Effector CD4-positive, alpha-beta T cell (primary cell): Measurements from ENCODE around the gene CHST12.
A peak's percentile ranks its signal among the peaks of the same experiment; 100 is the strongest.
"Not testable (repeated sequence)": the region's sequence is repeated elsewhere in the genome, so short reads cannot be mapped to it uniquely, and the experiment has no call there.

Experiments used
- DNase-seq: peaks from one replicate; pipeline ENCODE4 v3.0.0-alpha.2; 2020

Gene CHST12

DNA sequence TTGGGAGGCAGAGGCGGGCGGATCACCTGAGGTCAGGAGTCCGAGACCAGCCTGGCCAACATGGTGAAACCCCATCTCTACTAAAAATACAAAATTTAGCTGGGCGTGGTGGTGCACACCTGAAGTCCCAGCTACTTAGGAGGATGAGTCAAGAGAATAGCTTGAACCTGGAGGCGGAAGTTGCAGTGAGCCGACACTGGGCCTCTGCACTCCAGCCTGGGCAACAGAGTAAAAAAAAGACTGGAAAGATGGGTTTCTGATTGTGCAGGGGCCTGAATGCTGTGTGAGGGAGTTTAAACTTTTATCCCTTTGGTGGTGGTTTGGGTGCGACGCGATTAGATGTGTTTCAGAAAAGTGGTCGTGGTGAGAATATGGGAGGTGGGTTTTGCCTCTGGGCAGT lies 1.8 kb downstream of the CHST12 start:
- DNase-seq: no peak

DNA sequence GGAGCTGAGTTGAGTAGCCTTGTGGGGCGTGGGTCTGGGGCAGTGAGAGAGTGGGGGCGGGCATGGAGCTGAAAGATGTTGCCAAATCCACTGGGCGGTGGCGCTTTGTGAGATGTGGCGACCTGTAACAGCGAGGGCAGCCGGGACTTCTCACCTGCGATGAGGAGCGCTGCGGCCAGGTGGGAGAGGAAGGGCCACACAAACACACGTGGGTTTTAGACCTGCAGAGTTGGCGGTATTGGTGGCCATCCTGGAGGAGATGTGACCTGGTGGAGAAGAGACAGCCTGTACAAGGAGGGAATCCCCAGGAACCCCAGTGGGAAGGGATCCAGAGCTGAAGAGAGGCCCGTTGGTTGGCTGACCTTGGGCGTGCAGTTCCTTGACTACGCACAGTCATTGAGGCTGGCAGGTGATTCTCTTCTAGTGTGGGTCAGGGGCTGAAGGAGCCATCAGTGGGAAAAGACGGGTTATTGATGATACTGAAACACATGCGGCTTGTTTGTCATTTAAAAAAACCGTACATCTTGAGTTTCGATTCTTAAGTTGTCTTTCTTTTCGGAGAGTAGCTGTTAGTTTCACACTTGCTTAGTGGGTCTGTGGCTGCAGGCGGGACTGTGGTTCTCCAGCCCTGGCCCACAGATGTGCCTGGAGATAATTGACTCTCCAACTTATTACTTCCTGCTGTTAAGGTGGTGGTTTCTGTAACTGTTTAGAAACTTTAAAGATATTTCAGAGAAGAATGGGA lies 2.4 kb downstream of the CHST12 start:
- DNase-seq: peak; percentile 20

DNA sequence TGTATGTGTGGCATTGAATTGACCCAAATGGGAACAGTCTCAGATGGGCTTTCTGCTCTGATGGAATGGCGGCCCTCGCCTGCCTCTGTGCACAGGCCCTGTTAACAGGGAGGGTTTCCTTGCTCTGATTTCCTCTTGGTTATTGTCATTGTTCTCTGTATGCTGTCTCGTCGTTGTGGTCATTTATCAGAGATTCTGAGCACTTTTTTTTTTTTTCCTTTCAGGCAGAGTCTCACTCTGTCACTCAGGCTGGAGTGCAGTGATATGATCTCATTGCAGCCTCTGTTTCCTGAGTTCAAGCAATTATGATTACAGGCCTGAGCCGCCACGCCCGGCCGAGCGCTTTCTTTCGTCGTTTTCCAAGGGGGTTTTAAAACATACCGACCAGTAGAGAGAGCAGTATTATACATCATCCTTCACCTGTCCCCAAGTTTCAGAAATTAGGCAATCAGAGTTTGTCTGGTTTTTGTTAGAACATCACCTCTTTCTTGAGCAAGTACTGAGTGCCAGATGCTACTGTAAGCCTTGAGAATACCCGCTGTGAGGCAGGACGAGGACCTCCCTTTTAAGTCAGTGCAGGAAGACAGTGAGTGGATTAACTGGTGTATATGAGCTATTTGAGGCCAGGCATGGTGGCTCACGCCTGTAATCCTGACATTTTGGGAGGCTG lies 6.5 kb downstream of the CHST12 start:
- no peak for DNase-seq

DNA sequence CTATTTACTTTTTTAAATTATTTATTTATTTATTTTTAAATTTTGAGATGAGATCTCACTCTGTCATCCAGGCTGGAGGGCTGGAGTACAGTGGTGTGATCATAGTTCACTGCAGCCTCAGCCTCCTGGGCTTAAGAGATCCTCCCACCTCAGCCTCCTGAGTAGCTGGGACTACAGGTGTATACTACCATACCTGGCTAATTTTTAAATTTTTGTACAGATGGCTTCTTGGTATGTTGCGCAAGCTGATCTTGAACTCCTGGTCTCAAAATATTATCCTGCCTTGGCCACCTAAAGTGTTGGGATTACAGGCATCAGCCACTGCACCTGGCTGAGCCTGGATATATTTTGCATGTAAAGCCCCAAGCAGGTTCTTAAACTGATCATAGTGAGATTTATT lies 7.6 kb downstream of the CHST12 start:
- DNase-seq: no peak

DNA sequence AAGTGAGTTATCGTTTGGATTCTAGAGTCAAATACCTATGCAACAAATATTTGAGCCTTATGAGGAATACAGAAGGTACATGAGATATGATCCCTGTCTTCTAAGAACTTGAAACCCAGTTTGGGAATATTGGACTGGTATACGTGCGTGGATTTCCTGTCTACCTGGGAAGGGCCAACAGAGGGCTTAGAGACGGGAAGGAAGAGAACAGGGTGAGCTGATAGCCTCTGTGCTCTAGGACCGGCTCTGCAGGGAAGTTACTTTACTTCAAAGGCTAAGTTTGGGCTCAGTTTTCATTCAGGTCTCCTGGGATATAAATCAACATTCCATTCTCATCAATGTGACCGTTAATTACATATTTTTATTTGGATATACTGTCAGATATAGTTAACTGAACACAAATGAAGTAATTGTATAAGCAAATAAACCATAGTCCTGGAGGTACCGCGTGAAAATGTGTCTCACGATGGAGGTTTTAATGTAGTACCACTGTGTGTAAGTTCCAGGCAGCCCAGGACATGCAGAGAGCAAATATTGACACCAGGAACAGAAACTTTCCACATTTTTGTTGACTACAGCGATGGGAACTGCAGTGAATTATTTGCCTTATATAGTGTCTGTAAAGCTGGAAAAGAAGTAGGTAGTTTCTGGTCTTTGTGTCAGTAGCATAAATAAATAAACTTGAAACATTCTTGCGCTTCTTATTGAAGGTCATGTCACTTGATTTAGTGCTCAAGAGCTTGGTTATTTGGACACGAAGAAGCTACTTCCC lies 8.6 kb downstream of the CHST12 start:
- DNase-seq: no peak

DNA sequence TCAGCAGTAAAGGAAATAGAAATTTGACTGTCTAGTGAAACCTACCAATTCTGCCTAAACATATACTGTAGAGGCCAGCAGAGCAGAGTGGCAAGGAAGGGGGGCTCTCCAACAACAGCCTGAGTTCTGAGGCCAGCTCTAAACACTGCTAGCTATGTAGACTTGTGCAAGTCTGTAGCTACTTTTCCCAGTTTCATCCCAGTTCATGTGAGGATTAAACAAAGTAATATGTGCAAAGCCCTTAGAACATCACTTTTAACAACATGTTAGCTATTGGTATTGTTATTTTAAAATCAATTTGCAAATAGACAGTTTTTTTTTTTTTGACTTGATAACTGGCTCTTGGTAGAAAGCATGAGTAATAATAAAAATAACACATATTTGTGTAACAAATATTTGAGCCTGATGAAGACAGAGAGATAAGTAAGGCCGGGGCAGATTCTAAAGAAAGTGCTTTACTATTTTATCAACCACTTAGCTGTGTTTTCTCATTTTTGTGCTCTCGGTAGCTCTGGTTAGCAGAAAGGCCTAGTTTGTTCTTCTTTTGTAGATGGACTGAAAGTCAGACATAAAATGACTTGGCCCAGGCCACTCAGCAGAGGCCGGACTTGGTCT lies 9.3 kb downstream of the CHST12 start:
- DNase-seq: no peak

DNA sequence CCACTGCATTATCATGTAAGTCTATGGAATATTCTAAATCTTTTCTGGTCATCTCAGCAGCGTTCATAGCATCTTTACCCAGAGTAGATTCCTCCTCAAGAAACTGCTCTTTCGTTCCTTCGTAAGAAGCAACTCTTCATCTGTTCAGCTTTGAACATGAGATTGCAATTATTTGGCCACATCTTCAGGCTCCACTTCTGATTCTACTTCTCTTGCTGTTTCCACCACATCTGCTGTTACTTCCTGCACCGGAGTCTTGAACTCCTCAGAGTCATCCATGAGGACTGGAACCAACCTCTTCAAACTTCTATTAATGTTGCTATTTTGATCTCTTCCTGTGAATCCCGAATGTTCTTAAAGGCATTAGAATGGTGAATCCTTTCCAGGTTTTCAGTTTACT lies 12.7 kb downstream of the CHST12 start:
- no peak for DNase-seq

DNA sequence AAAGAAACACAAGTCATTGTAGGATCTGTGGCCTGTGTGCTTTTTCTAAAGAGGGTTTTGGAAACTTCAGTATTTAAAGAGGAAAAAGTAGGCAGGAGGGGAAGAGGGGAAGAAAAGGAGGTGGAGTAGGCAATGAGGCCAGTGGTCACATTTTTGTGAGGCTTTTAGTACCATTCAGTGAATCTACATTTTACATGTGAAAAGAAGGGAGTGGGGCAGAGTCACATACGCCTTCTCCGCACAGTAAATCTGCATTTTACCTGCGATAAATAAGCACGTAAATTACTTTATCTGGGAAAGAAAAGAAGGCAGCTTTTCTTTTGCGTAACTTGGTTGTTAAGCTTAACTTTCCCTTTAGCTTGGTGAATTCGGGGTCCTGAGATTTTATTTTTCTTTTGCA lies 13.2 kb downstream of the CHST12 start:
- DNase-seq: no peak

DNA sequence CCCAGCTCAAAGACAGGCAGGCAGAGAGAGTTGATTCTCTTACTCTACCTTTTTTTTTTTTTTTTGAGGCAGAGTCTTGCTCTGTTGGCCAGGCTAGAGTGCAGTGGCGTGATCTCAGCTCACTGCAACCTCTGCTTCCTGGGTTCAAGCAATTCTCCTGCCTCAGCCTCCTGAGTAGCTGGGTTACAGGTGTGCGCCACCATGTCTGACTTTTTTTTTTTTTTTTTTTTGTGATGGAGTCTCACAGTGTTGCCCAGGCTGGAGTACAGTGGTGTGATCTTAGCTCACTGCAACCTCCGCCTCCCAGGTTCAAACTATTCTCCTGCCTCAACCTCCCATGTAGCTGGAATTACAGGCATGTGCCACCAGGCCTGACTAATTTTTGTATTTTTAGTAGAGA lies 13.8 kb downstream of the CHST12 start:
- DNase-seq: not testable (repeated sequence)

DNA sequence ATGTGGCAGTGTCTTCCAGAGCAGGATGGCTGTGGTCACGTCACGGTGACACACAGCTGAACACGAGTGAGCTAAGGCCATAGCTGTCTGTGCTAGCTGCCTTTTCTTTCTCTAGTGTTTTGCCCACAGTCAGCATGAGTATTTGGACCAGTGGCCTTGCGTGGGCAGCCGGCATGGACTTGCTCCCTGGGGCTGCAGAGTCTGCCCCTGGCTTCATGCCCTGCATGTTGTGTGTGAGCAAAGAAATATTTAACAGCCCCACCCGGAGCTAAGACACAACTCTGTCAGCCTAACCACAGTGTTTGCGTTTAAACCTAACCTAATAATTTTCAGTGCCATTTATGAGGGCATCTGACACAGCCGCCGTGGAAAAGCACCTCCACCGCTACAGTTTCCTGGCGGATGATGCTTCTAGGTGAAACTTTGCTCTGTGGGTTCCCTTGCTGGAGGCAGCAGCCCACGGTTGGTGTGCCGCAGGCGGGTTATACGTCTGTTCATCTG lies 14.6 kb downstream of the CHST12 start:
- DNase-seq: peak; percentile 38

DNA sequence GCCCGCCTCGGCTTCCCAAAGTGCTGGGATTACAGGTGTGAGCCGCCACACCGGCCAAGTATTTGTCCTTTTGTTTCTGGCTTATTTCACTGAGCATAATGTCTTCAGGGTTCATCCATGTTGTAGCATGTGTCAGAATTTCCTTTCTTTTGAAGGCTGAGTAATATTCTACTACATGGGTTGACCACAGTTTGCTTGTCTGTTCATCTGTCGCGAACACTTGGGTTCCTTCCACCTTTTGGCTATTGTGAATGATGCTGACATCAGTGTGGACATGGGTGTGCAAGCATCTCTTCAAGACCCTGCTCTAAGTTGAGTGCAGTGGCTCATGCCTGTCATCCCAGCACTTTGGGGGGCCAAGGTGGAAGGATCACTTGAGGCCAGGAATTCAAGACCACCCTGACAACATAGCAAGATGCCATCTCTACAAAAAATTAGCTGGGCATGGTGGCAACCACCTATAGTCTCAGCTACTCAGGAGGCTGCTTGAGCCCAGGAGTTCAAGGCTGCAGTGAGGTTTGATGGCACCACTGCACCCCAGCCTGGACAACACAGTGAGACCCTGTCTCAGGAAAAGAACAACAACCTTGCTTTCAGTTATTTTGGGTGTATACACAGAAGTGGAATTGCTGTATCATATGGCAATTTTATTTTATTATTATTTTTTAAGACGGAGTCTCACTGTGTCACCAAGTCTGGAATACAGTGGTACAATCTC lies 17.0 kb downstream of the CHST12 start:
- DNase-seq: no peak

DNA sequence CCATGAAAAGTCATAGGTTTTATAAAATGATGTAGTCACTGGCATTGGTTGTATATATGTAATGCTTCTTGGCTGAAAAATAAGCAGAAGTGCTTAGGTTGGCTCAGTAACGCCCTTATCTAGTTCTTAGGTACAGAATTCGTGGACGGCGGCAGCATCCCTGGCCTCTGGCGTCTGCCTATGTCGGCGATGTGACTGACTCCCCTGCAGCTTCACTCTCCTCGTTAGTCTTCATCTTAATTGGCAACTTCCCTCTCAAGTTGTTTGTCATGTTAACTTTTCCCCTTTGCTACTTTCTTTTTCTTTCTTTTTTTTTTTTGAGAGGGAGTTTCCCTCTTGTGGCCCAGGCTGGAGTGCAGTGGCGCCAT lies 18.5 kb downstream of the CHST12 start:
- DNase-seq: no peak

DNA sequence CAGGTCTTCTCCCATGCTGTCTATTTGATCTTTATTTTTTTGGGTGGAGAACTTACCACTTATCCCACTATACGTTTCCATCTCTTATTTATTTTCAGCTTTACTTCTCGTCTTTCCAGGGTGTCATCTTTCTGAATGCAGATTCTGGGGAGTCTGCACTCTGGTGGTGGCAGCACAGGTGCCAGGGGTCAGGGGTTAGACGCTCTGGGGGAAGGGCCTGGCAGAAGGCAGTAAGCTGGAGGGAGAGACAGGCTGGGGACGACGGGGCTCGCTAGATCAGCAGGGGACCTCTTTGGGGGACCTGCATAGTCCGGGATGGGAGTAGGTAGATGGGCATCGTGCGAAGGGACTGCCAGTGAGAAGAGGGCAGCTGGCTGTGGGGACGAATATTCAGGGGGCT lies 22.3 kb downstream of the CHST12 start:
- DNase-seq: no peak

DNA sequence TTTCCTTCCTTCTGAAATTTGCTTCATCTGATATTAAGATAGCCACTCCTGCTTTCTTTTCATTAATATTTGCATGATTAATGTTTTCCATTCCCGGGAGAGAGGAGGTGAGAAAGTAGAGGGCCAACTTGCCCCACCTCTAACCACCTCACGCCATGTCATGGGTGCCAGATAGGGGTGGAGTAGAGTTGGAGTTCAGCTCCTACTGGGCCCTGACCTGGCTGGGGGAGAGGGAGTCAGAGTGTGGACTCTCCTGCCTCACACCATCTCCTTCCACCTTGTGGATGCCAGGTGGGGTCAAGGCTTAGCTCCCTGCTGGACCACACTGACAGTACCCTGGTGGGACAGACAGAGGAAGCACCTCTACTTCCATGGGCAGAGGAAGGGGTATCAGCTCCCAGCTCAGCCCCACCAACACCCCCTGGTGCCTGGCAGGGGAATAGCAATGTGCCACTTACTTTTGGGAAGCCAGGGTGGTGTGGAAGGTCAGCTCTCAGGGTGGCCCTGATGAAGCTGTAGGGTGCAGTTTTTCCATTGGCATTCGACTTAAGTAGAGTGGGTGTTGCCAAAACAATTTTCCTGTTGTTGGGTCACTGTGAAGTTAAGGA lies 28.0 kb downstream of the CHST12 start:
- peak; percentile 20 for DNase-seq

DNA sequence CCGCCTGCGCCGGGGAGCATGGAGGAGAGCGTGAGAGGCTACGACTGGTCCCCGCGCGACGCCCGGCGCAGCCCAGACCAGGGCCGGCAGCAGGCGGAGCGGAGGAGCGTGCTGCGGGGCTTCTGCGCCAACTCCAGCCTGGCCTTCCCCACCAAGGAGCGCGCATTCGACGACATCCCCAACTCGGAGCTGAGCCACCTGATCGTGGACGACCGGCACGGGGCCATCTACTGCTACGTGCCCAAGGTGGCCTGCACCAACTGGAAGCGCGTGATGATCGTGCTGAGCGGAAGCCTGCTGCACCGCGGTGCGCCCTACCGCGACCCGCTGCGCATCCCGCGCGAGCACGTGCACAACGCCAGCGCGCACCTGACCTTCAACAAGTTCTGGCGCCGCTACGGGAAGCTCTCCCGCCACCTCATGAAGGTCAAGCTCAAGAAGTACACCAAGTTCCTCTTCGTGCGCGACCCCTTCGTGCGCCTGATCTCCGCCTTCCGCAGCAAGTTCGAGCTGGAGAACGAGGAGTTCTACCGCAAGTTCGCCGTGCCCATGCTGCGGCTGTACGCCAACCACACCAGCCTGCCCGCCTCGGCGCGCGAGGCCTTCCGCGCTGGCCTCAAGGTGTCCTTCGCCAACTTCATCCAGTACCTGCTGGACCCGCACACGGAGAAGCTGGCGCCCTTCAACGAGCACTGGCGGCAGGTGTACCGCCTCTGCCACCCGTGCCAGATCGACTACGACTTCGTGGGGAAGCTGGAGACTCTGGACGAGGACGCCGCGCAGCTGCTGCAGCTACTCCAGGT lies 29.7 kb downstream of the CHST12 start:
- no peak for DNase-seq

DNA sequence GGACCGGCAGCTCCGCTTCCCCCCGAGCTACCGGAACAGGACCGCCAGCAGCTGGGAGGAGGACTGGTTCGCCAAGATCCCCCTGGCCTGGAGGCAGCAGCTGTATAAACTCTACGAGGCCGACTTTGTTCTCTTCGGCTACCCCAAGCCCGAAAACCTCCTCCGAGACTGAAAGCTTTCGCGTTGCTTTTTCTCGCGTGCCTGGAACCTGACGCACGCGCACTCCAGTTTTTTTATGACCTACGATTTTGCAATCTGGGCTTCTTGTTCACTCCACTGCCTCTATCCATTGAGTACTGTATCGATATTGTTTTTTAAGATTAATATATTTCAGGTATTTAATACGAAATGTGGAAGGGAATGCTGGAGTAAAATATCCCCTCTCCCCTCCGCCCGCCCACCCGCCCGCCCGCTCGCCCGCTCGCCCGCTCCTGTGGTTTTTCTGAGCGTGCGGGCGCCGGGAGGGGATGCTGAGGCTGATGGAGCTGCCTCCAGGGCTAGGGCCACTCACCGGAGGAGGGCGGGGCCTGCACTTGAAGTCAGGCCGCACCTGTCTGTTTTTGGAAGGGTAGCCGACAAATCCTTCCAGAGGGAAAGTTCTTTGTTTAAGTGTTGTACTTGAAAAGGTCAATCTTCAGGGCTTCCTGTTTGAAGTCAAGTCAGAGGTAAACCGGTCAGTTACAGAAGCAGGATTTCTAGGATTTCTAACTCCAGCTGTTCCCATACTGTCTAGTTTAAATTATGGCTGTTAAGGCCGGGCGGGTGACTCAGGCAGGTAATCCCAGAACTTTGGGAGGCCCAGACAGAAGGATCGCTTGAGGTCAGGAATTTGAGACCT lies 30.5 kb downstream of the CHST12 start:
- no peak for DNase-seq

DNA sequence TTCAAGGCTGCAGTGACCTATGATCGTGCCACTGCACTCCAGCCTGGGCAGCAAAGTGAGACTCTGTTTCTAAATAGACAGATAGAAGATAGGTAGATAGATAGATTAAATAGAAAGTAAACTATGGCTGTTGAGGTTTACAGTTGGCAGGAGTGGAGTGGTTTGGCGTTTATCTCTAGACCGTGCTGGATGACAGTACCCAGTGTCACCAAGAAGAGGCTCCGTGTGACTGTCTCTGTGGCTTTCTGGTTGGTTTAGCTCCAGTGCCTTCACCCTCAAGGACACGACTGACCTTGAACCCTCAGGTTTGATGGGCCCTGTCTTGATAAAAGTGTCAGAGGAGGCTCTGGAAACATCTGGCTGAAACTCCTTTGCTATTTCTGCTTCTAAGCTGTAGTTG lies 31.7 kb downstream of the CHST12 start:
- DNase-seq: no peak

DNA sequence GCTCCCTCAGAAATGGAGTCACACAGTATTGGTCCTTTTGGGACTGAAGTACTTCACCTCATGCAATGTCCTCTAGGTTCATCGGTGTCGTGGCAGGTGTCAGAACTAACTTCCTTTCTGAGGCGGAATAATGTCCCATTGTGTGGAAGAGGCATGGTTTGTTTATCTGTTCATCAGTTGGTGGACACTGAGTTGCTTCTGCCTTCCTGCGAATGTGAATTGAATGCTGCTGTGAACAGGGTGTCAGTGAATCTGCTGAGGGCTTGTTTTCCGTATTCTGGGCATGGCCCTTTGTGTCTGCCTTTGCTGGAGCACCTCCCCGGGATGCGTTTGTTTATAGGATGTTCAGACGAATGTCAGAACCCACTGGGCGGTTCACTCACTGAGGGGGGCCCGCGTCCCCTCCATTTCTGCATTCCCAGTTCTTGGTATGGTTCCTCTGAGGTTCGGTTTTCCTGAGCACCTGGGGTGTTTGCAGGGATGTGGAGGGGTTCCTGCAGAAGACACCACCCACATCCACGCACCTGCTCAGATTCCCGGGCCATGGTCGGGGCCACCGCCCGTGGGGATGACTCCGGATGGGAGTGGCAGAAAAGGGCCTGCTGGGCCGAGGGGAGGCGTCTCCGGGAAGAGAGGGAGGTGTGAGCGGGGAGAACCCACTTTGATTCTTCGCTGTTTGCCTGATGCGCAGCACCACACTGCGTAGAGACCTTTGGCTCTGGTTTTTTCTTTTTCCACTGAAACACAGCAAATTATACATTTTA lies 33.1 kb downstream of the CHST12 start:
- no peak for DNase-seq

DNA sequence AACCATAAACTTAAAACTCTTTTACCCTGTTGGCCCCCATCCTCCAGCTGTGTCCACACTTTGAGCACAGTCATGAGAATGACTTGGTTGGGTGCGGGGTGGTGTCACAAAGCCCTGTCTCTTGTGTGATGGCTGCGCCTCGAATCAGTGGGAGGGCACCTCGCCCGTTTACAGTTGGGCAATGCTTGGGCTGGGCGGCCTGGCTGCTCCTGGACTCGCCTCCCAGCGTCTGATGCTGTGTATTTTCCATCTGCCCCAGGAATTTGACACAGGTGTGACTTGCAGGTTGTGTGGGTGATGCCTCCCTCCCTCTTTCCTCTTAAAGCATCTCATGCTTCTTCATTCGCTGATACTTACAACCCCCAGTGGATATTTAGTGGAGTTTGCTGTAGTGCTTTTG lies 33.7 kb downstream of the CHST12 start:
- no peak for DNase-seq
